ENCODE data around the gene LCMT1.

DNA sequence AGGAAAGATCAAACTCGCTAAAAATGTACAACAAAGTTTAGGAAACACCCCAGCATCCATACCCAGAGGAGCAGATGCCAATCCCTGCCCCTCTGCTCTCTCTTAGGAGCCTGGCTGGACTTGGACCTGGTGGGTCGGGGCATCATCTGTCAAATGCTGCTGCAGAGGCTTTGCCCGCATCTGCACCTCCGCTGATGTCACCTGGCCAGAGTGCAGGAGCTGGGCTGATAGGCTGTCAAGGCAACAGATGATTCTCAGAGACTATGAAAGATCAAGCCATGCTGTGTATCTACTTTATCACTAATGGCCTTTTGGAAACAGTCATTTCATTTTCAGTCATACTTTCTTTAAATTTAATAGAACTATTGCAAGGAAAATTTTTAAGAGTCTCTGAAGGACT lies 15.9 kb upstream of the LCMT1 start:
- no peak for TF ChIP-seq EZH2 (IDR thresholded peaks at IDR 0.05; ENCODE audit: low read depth)
- TF ChIP-seq, protein P1, sequence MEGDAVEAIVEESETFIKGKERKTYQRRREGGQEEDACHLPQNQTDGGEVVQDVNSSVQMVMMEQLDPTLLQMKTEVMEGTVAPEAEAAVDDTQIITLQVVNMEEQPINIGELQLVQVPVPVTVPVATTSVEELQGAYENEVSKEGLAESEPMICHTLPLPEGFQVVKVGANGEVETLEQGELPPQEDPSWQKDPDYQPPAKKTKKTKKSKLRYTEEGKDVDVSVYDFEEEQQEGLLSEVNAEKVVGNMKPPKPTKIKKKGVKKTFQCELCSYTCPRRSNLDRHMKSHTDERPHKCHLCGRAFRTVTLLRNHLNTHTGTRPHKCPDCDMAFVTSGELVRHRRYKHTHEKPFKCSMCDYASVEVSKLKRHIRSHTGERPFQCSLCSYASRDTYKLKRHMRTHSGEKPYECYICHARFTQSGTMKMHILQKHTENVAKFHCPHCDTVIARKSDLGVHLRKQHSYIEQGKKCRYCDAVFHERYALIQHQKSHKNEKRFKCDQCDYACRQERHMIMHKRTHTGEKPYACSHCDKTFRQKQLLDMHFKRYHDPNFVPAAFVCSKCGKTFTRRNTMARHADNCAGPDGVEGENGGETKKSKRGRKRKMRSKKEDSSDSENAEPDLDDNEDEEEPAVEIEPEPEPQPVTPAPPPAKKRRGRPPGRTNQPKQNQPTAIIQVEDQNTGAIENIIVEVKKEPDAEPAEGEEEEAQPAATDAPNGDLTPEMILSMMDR (conservative IDR thresholded peaks at IDR 0.05) = no peak

All from PC-9 (cell line).